Central memory CD4-positive, alpha-beta T cell (primary cell): ENCODE data around the gene MRPS2.
A peak's percentile ranks its signal among the peaks of the same experiment; 100 is the strongest.
"Not testable (repeated sequence)": the region's sequence is repeated elsewhere in the genome, so short reads cannot be mapped to it uniquely, and the experiment has no call there.

Experiments
- DNase-seq: peaks from one replicate; pipeline ENCODE4 v3.0.0; 2022

The MRPS2 gene

GRCh38 chr9:135501261-135502167, 1.0 kb downstream of the MRPS2 start:
- no peak for DNase-seq

DNA sequence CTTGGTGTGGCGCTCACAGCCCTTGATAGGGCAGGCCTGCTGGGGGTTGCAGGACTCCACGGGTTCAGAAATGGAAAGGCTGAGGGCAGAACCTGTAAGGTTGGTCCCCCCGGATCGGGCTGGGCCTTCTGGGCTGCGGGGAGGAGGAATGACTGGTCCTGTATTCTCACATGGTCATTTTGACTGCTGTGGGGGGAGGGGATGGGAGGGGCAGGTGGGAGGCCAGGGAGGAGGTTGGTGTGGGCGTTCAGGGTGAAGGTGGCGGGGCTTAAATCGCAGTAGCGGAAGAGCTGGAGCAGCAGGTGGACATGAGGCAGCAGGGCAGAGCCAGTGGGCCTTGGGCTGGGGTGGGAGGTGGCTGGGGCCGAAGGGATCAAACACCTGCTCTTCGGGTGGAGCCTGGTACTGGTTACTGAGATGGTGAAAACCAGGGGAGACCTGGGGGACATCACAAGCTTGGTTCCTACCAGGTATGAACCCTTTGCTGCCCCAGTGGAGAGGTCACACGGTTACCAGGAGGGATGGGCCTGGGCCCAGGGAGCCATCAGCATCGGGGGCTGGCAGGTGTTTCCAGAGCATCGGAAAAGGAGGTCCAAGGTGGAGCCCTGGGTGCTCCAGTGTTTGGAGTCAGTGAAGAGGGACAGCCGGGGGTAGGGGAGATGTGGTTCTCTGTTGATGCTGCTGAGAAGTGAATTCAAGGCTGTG, 1.8 kb downstream of the MRPS2 start:
- no peak for DNase-seq

- no peak for DNase-seq
These were observed 2.4 kb downstream of the MRPS2 start for GRCh38 chr9:135502873-135503321.

DNA sequence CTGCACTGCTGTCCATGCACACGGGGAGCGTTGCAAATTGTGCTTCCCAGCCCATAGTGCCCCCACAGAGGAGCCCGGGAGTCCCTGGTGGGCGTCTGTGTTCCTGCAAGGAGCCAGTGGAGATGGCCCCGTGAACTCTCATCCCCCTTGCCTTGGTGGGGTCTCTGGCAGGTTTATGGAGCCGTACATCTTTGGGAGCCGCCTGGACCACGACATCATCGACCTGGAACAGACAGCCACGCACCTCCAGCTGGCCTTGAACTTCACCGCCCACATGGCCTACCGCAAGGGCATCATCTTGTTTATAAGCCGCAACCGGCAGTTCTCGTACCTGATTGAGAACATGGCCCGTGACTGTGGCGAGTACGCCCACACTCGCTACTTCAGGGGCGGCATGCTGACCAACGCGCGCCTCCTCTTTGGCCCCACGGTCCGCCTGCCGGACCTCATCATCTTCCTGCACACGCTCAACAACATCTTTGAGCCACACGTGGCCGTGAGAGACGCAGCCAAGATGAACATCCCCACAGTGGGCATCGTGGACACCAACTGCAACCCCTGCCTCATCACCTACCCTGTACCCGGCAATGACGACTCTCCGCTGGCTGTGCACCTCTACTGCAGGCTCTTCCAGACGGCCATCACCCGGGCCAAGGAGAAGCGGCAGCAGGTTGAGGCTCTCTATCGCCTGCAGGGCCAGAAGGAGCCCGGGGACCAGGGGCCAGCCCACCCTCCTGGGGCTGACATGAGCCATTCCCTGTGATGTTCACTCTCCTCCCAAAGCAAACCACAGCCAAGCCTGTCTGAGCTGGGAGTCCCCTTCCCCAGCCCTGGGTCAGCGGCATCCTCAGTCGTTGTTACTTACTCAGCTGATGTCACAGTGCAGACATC, 3.1 kb downstream of the MRPS2 start:
- DNase-seq, result no peak

DNA sequence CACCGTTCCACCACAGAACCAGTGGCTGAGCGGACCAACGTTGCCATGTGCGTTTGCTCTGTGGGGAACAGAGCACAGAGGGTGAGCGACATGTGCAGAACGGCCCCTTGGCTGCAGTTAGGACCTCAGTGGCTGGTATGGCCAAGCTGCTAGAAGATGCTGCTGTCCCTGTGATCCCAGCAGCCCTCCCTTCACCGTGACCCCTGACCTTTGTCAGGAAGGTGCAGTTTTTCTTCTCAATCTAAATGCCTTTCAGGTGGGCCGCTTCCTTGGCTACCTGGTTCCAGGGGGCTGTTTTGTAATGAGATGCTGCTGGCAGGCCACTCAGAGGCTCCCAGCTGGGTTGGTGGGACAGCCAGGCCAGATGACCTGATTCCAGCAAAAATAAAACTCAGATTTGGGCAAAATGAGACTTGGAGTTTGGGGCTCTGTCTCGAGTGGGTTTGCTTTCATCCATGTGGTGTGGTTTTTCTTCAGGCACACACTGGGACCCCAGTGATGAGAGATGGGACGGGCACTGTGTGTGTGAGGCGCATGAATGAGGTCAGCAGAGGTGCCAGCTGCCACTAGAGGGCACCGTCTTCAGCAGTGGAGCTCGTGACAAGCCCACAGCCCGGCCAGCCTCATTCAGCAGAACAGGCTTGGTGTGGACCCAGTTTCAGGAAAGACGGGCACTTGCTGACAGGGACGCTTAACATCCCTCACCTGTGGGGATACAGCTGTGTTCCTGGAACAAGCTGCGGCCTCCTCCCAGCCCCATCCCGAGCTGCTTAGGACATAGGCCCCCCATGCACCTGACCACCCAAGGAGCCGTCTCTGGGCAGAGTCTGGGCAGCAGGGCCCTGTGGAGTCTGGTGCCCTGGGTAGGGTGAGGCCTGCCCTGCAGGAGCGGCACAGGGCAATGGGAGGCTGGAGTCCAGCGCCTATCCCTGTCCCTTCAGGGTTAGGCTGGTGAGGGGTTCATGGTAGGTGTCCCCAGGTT, 4.1 kb downstream of the MRPS2 start:
- peak; percentile 23 for DNase-seq

- DNase-seq, result no peak
These were observed 5.1 kb downstream of the MRPS2 start for GRCh38 chr9:135505406-135506187.

DNA sequence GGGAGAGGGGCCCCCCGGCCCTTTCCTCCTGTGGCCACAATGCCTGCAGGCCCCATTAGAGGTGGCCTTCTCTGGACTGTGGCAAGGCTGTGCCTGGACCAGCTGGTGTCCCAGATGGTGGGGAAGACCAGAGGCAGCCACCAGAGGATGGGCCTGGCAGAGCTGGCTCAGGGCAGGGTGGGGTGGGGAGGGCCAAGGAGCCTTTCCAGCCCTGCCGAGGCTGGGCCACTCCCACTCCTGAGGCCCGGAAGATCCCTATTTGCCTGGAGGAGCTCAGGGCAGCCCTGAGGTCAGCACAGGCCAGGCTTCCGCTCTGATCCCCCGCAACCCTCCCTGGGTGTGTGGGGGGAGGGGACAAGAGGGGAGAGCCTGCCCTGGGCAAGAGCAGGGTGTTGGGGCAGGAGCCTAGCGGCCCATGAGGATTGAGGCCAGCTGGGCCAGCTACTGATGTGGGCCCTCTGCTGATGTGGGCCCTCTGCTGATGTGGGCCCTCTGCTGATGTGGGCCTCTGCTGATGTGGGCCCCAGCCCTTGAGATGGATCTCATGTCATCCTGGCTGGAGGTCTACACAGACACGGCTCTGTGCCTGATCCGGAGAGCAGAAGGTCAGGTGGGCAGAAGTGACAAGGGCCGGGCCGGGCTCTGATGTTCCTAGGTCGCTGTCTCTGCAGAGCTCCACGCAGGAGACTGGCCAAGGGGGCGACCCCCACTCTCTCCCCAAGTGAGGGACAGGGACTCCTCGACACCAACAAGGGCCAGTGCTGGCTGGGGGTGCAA, 6.0 kb downstream of the MRPS2 start:
- no peak for DNase-seq

DNA sequence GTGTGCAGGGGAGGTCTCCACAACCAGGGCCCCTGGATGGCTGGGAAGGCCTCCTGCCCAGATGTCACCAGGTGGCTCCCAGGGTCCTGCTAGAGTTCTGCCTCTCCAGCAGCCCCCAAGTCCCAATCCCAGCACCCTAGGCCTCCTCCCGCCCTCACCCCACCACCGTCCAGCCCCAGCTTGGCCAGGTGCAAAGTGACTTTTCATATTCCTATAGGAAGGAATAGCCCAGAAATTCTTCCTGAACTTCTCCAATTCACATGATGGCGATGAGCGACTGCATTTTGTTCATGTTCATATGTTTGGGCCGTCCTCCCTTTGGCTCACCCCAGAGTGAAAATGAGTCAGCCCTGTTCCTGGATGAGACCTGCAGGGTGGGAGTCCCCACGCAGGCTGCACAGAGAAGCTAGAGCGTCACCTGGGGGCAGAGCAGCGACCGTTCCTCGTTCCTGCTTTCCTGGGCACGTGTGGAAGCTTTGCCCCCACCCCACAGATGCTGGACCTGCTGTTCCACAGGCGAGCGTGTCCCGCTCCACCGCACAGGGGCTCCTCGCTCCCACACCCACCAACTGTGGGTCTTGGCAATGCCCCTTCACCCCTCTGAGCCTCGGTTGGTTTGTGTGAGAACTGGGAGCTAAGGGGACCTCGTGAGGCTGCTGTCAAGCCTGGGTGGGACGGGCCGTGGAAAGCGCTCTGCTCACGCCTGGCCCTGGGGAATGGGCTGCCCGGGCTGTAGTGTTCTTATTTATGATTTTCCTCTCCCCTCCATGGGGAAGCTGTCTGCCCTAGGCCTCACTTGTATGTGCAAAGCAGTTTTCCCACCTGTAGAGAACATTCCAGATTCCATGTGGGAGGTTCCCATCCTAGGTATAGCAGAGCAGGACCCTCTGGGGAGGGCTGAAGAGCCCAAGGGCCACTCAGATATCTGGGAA, 6.9 kb downstream of the MRPS2 start:
- no peak for DNase-seq

- DNase-seq, result no peak
These were observed 7.8 kb downstream of the MRPS2 start for GRCh38 chr9:135508211-135508820.

- no peak for DNase-seq
These were observed 9.0 kb downstream of the MRPS2 start for GRCh38 chr9:135509458-135509857.

- DNase-seq, result no peak
These were observed 11.7 kb downstream of the MRPS2 start for GRCh38 chr9:135512241-135512603.

- DNase-seq, result no peak
These were observed 12.4 kb downstream of the MRPS2 start for GRCh38 chr9:135512904-135513303.

DNA sequence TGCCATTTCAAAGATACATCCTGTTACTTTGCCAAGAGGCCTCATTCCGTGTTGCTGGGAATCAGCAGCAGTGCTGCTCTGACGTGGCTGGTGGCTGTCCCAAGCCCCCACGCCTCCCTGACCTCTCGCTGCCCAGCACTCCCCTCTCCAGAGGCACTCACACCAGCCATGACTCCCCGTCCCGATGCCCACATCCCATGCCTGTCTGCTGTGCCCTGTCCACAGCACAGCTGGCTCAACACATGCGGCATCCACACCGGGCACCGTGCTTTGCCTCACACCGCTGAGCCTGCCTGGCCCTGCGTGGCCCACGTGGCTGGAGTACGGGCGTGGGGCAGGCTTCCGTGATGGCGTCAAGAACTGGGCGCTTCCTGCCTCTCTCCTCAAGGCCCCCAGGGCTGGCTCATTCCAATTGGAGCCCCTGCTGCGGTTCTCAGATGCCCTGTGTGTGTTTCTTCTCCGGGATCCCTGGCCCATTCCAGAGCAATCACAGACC, 12.9 kb downstream of the MRPS2 start:
- no peak for DNase-seq

DNA sequence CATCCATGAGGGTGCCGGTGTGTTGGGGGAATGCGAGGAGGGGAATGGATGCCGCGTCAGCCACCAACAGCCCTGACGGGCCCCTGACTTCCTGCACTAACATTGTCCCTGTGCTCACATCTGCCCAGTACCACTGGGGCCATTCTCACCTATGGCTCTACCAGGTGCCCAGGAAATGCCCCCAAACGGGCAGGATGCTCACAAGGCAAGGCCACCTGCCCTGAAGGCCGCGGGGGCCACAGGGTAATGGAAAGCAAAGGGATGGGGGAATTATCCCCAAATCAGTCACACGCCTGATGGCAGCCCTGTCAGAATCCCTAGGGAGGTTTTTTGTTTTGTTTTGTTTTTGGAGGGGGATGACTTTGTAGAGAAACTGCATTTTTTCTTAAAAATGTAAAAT, 13.4 kb downstream of the MRPS2 start:
- DNase-seq, result not testable (repeated sequence)

DNA sequence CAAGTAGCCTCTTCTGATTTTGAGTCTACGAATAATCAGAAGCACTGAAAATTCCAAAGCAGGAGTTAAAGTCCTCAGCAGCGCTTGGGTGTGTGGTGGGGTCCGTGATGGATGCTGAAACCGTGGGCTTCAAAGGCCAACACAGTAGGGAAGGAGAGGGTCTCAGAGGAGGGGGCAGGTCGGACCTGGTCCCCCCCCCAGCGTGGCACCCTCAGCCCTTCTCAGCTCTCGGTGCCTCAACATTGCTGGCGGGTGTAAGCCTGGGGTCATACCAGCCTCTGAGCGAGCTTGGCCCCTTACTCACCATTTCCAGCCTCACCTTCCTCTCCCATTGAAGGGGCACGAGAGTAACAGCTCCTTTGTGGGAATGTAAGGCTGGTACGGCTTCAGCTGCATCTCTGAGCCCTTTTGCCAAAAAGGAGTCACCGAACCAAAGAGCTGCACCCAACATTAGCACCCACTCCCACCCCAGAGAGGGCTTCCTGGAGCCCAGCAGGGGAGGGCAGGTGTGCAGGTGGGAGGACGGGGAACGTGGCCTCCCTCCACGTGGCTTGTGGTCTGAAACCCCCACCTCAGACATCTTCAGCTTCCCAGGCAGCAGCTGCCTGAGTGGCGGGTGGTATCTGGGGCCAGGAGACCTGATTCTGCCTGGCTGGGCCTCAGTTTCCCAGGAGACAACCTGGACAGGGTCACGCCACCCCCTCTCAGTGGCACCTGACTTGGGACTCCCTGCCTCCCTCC, 14.0 kb downstream of the MRPS2 start:
- no peak for DNase-seq

DNA sequence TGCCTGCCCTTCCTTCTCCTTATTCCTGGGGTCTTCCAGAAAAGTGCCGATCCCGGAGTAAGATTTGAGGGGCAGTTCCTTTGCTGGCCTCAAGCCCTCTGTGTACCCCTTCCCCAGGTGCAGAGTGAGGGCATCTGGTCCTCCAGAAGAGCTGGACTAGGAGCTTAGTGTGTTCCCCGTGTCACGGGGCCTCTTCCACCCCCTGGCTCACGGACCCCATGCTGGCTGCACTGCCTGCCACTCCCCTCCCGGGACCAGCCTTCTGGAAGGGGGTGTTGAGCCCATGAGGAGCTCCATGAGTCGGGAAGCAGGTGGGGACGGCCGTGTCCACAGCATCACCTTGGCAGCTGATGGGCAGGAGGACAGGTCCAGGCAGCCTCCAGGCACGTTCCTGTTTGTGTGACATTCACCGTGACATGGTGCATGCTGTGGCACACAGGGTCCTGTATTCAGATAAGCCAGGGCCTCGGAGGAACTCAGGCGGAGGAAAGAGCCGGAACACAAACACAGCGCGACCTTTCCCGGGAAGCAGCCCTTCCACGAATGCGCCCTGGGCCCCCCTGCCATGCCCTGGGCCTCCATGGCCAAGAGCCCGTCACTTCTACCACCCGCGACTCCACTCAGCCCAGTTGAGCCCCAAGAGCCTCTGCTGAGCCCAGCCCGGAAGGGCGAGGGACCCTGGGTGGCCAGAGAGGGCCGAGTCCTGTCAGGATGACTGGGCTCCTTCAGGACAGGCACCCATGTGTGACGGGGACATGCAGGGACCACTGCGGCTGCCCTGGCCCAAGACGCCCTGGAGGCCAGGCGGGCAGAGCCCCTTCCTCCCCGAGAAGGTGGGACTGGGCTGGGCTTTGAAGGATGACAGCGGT, 14.8 kb downstream of the MRPS2 start:
- no peak for DNase-seq
